Esophagus (tissue), 2 donors: Measurements from ENCODE around the gene PYY. TPM values are rescaled to one million over a fixed set of nuclear protein-coding genes. Genes with fewer than 3 reads are reported as not detected.
"Not testable (repeated sequence)": the region's sequence is repeated elsewhere in the genome, so short reads cannot be mapped to it uniquely, and the experiment has no call there.

Experiments
- H3K27ac ChIP-seq, 2 donors: one replicate each; pipeline ENCODE4 v1.5.1; 2013; ENCODE audit warnings: low read depth in 2 of 2, mild to moderate bottlenecking in 2 of 2, inconsistent platforms in 1 of 2, low read length in 1 of 2, moderate library complexity in 1 of 2
- H3K27me3 ChIP-seq, 2 donors: one replicate each; pipeline ENCODE4 v1.6.1; 2013; ENCODE audit warnings: low read length in 2 of 2, control low read depth in 1 of 2, mild to moderate bottlenecking in 1 of 2; ENCODE audit not compliant: insufficient read depth in 2 of 2, control insufficient read depth in 1 of 2
- H3K36me3 ChIP-seq, 2 donors: one replicate each; pipeline ENCODE4 v1.6.1; 2013; ENCODE audit warnings: low read length in 1 of 2; ENCODE audit not compliant: control insufficient read depth in 2 of 2, insufficient read depth in 2 of 2
- H3K4me1 ChIP-seq, 2 donors: one replicate each; pipeline ENCODE4 v1.6.1; 2013; ENCODE audit warnings: low read length in 1 of 2; ENCODE audit not compliant: control insufficient read depth in 2 of 2, insufficient read depth in 2 of 2
- H3K4me3 ChIP-seq, 2 donors: one replicate each; pipeline ENCODE4 v1.5.1; 2013; ENCODE audit warnings: low read length in 2 of 2, mild to moderate bottlenecking in 2 of 2, low read depth in 1 of 2, moderate library complexity in 1 of 2
- H3K9me3 ChIP-seq, 2 donors: one replicate each; pipeline ENCODE4 v1.6.1; 2013; ENCODE audit warnings: mild to moderate bottlenecking in 2 of 2, low read depth in 1 of 2, low read length in 1 of 2, moderate library complexity in 1 of 2; ENCODE audit not compliant: control insufficient read depth in 2 of 2, insufficient read depth in 1 of 2
- WGBS, 2 donors: extraction: QIAGEN DNeasy Blood & Tissue Kit; methylation state at CpG; one replicate each; pipeline ENCODE4 v1.1.7; 2013; 5-methylcytosine and 5-hydroxymethylcytosine counted together
- polyA plus RNA-seq, 2 donors: library from polyadenylated mRNA; stranded (reverse); fragments of 200-250 nt; gene quantifications; one replicate each; pipeline ENCODE4 v1.2.3, GENCODE V29; 2013
- donor health status: healthy with polysubstance abuse.
- donor health status: Bipolar disorder and iron deficiency.

PYY gene
- not detected for polyA plus RNA-seq

GRCh38 chr17:43953746-43954145 is at the start of gene PYY:
Gene PYY (minus strand): TSS chr17:43953940. CDS start chr17:43953483, 457 bp downstream.
- H3K27me3 ChIP-seq: peaks cover 5 to 8% of the 10 kb centered on the region in 2 donors
- WGBS, 2 donors: 63 to 65% methylated on average over 11 of the region's 11 CpGs
- no peaks in the 10 kb centered on the region for H3K36me3 ChIP-seq
- H3K27ac ChIP-seq: no peak within 1 kb of the TSS
- no peaks in the 10 kb centered on the region for H3K9me3 ChIP-seq
- H3K4me1 ChIP-seq: peaks cover 0 to 8% of the 10 kb centered on the region in 2 donors
- peak within 1 kb of the TSS in 1 of 2 donors; percentile 12 for H3K4me3 ChIP-seq

DNA sequence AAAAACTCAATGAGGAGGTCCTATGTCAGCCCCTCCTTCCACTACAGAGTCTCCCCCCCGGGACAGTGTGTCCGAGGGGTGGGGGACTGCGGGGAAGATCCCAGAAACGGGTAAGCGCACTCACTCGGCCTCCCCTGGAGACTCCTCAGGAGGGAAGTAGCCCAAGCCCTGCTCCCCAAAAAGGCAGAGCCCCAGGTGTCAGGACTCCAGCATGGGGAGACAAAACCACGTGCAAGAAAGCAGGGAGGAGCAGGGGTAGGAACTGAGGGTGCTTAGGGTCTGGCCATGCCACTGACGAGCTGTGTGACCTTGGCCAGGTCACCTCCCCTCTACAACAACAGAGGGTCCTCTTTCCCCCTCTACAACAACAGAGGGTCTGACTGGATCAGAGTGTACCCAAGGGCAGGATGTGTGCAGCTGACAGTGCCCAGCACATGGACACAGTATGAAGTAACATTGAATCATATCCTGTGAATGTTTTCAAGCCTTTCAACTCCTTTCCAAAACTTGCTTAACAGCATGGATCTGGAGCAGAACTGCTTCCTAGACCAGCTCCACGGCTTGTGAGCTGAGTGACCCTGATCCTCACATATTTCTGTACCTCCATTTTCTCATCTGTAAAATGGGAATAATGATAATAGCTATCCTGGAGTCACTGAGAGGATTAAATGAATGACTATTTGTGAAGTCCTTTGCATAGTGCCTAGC is 48.6 kb upstream of the PYY start:
- H3K27me3 ChIP-seq: peaks cover 0 to 5% of the 10 kb centered on the region in 2 donors
- no peaks in the 10 kb centered on the region for H3K36me3 ChIP-seq
- 70 to 71% methylated on average over 9 of the region's 9 CpGs for WGBS, 2 donors
- no peak overlapping the region for H3K4me3 ChIP-seq
- H3K4me1 ChIP-seq: peaks cover 15 to 24% of the 10 kb centered on the region in 2 donors
- H3K9me3 ChIP-seq: no peaks in the 10 kb centered on the region
- no peak overlapping the region for H3K27ac ChIP-seq

DNA sequence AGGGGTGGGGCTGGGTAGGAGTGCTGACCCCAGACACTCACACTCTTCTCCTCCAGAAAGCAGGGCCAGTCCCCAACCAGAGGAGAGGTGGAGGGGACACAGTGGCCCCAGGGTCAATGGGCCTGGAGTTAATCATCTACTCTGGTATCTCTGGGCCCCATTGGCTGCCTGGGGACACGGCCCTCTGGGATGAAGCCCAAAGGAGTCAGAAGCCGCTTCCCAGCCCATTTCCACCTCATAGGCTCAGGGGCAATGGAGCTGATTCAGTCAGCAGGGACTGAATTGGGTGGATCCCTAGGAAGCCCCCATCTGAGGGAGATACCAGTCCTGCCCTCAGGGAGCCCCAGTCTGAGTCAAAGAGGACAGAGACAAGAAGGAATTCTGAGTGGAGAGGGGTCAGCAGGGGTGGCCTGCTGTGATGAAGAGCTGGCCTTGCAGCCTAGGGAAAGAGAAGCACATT is 47.8 kb upstream of the PYY start:
- peaks cover 0 to 5% of the 10 kb centered on the region in 2 donors for H3K27me3 ChIP-seq
- H3K4me3 ChIP-seq: no peak overlapping the region
- H3K27ac ChIP-seq: no peak overlapping the region
- peaks cover 14 to 21% of the 10 kb centered on the region in 2 donors for H3K4me1 ChIP-seq
- WGBS, 2 donors: 66 to 84% methylated on average over 2 of the region's 2 CpGs
- H3K9me3 ChIP-seq: no peaks in the 10 kb centered on the region
- no peaks in the 10 kb centered on the region for H3K36me3 ChIP-seq

- Histone ChIP-seq H3K36me3 (no peaks in the 10 kb centered on the region), H3K27ac (no peak overlapping the region), H3K4me3 (no peak overlapping the region), H3K4me1 (peaks cover 13 to 16% of the 10 kb centered on the region in 2 donors), H3K9me3 (no peaks in the 10 kb centered on the region), H3K27me3 (peaks cover 0 to 5% of the 10 kb centered on the region in 2 donors)
- WGBS, 2 donors: 74 to 75% methylated on average over 6 of the region's 6 CpGs
These were observed 47.2 kb upstream of the PYY start for GRCh38 chr17:44000871-44001460.

GRCh38 chr17:44000141-44000860 is 46.6 kb upstream of the PYY start:
- H3K27ac ChIP-seq: no peak overlapping the region
- H3K4me3 ChIP-seq: no peak overlapping the region
- peaks cover 0 to 3% of the 10 kb centered on the region in 2 donors for H3K27me3 ChIP-seq
- H3K36me3 ChIP-seq: no peaks in the 10 kb centered on the region
- H3K9me3 ChIP-seq: no peaks in the 10 kb centered on the region
- 83 to 85% methylated on average over 12 of the region's 12 CpGs for WGBS, 2 donors
- H3K4me1 ChIP-seq: peaks cover 8 to 11% of the 10 kb centered on the region in 2 donors

- H3K9me3 ChIP-seq: no peaks in the 10 kb centered on the region
- H3K27me3 ChIP-seq: no peaks in the 10 kb centered on the region
- H3K36me3 ChIP-seq: no peaks in the 10 kb centered on the region
- no peak overlapping the region for H3K27ac ChIP-seq
- H3K4me1 ChIP-seq: no peaks in the 10 kb centered on the region
- WGBS, 2 donors: 80 to 87% methylated on average over 4 of the region's 4 CpGs
- no peak overlapping the region for H3K4me3 ChIP-seq
These were observed 45.3 kb upstream of the PYY start for GRCh38 chr17:43999024-43999423.

GRCh38 chr17:43998552-43998951 is 44.8 kb upstream of the PYY start:
- H3K27ac ChIP-seq: no peak overlapping the region
- no peak overlapping the region for H3K4me3 ChIP-seq
- no peaks in the 10 kb centered on the region for H3K9me3 ChIP-seq
- 71 to 85% methylated on average over 3 of the region's 3 CpGs for WGBS, 2 donors
- no peaks in the 10 kb centered on the region for H3K27me3 ChIP-seq
- H3K4me1 ChIP-seq: no peaks in the 10 kb centered on the region
- no peaks in the 10 kb centered on the region for H3K36me3 ChIP-seq

GRCh38 chr17:43997180-43997579 is 43.4 kb upstream of the PYY start:
- H3K36me3 ChIP-seq, H3K27ac ChIP-seq, H3K4me1 ChIP-seq, H3K9me3 ChIP-seq, H3K4me3 ChIP-seq, H3K27me3 ChIP-seq: not testable (repeated sequence)
- WGBS, 2 donors: 82 to 86% methylated on average over 5 of the region's 5 CpGs

DNA sequence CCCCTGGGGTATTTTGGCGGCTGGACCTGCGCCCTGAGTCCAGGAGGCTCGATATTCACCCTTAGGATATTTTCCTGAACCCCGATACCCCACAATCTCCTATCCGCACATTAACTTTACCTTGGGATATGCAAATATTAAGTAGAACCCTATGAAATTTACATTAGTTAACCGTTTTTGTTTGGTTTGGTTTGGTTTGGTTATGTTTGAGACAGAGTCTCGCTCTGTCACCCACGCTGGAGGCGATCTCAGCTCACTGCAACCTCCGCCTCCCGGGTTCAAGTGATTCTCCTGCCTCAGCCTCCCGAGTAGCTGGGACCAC is 41.4 kb upstream of the PYY start:
- WGBS, 2 donors: 19 to 21% methylated on average over 12 of the region's 12 CpGs
- Histone ChIP-seq H3K4me1 (no peaks in the 10 kb centered on the region), H3K36me3 (no peaks in the 10 kb centered on the region), H3K9me3 (no peaks in the 10 kb centered on the region), H3K4me3 (no peak overlapping the region), H3K27ac (no peak overlapping the region), H3K27me3 (no peaks in the 10 kb centered on the region)
